ENCODE results near the gene PLXNA4.

Gene PLXNA4

DNA sequence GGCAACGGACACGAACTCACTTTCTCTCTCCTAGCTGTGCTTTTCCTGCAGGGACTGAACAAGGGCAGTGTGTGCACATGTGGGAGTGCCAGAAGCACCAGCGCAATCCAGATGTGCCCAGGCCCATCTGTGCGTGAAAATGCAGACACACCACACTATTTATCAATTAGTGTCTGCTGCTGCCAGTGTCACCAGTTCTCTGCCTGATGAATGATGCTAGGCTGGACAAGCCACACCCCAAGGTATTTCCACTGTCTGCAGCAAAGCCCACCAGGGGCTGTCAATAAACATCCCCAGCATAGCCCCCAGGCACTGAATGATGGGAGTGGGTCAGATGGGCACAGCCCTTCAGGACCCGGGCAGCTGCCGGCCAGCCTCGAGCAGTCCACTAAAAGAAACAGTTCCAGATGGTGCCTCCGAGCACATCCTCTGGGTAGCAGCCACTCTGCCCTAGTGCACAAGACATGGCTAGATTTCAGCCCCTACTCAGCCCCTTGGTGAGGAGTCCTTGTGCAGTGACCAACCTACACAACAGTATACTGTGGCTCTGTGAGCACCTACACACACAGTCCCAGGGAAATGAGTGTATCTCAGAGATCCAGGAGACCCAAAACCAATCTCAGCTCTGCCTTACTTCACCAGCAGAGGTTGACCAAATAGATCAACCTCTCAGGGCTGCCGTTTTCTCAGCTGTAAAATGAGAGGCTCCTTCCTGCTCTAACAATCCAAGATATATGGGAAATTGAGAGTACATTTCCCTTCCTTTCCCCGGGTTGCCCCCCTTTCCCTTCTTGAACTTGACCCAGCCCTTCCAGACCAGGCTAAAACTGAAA is 314.7 kb downstream of the PLXNA4 start:
- DNase-seq (ENCODE audit: low read depth), result no peak

DNA sequence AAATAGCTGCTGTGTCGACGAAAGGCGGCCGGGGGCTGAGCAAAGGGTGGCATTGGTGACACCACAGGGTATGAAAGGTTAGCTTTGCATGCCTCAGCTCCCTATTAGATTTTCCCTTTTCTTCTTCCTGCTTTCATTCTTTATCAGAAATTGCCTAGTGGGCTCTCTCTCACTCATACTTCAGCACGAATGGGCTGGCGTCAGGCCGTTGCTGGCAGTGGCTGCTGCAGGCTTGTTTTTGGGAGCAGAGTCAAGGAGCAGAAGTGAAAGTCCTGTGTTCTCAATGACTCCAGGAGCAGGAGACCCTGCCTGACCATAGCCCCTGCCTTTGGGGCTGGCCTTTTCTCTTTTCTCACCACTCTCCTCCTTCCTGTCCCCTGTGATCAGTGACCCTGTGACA is 318.0 kb downstream of the PLXNA4 start:
- no peak for DNase-seq (ENCODE audit: low read depth)

DNA sequence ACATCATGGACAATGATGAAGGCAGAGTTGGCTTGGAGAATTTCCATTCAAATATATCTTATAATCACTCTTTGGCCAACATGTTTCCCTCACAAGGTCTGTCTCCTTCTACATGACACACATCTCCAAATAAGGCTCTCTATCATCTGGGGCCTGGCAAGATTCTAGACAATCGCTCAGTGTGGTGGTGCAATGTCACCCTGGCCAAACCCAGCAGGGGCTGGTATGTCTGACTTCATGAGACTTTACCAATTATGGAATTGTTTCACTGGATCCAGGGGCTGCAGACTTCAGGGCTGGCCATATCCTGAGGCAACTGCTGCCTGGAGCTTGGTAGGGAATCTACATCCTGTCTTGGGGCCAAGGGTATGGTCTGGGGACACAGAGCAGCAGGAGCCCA is 319.0 kb downstream of the PLXNA4 start:
- no peak for DNase-seq (ENCODE audit: low read depth)

DNA sequence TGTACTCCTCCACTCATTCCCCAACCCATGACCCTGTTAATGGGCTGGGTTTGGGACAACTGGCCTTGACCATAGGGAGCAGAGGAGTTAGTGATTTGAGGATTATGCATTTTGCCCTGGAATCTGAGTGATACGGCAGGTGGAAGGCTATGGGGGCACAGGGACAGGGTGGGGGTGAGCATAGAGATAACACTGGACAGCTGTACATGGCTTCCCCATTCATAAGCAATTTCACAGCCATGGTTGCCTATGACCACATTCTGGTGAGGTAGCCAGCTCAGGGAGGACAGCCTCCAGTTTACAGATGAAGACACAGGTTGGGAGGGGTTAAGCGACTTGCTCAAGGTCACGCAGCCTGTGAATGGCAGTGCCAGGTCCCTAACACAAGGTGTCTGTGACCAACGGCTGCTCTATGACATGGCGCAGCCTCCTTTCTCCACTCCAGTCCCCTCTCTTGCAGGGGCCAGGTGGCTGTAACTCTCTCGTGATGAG is 319.5 kb downstream of the PLXNA4 start:
- DNase-seq (ENCODE audit: low read depth), result no peak

DNA sequence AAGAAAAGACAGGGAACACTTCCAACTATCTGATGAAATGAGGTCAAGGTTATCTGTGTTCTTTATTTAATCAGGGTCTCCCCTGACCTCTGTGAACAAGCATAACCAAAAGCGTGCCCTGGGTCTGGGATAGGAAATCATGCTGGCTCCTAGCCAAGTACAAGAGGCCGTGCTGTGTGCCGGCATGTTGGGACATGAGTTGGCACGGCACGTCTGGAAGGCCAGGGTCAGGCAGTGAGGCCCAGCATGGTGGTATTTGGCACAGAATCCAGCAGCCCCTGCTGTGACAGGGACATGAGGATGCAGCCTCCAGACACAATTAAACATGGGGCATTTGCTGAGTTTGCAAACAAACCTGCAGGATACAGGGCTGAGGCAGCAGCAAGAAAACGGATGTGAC is 320.4 kb downstream of the PLXNA4 start:
- no peak for DNase-seq (ENCODE audit: low read depth)

DNA sequence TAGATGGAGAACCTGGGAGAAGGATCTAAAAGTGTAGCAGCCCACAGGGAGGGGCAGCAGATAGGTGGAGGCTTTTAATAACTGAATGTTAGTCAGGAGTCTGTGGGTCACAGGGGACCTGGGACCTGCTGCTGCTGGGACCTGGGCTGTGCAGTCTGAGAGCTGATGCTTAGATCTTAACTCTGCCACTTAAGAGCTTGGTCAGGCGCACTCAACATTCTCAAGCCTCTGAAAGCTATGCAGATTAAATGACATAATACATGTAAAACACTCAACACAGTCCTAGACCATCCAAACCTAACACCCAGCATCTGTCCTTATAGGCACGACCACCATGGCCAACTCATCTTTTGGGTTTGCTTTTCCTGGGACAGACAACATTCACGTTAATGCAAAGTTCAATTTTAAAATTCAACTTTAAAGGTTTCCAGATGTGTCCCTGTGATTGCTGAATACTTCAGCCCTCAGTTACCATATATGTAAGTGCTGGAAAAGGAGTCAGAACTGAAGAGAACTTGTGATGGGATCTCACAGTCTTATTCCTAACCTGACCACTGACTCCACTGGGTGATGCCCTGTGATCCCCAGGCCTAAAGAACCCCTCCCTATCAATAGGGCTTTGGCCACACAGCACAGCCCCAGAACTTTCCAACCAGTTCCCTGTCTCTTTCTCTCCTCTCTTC is 321.0 kb downstream of the PLXNA4 start:
- no peak for DNase-seq (ENCODE audit: low read depth)

DNA sequence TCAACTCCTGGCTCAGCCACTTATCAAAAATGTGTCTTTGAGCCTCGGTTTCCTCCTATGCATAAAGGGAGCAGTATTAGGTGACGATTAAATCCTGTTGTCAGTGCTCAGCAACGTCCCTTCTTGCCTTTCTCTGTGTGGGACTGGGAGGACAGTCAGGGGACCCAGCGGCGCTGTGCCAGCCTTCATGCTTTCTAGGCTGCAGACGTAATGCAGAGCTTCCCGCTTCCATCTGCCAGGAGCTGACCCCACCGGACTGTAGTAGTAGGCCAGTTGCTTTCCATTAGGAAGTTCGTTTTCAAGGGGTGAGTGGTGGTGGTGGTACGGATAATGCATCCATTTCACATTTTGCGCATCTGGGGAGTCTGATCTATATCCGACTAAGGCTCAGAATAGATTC is 321.8 kb downstream of the PLXNA4 start:
- no peak for DNase-seq (ENCODE audit: low read depth)

DNA sequence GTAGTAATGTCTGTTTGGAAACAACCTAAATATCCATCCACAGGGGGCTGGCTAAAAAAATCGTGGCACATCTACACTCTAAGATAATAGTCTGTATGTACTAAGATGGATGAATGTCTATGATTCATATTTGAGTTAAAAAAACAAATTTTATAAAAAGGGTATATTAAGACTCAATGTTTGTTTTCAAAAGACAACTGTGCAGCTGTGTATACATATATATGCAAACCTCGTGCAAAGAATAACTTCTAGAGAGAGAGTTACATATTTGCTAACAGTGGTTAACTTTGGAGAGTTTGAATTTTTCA is 323.5 kb downstream of the PLXNA4 start:
- no peak for DNase-seq (ENCODE audit: low read depth)

DNA sequence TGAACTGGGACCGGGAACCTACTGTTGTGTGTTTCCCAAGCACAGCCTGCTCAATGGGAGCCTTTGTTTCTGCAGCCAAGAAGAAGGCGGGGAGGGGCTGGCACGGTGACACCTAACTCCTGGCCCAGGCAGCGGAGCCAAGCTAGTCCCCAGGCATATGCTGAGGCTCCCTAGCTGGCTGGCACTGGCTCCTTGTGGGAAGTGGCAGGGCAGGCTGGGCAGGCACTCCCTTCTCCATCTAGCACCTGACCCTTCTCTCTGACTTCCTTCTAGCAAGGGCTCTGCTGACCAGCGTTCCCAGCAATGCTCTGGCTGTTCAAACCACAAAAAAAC is 325.0 kb downstream of the PLXNA4 start:
- DNase-seq (ENCODE audit: low read depth), result no peak

DNA sequence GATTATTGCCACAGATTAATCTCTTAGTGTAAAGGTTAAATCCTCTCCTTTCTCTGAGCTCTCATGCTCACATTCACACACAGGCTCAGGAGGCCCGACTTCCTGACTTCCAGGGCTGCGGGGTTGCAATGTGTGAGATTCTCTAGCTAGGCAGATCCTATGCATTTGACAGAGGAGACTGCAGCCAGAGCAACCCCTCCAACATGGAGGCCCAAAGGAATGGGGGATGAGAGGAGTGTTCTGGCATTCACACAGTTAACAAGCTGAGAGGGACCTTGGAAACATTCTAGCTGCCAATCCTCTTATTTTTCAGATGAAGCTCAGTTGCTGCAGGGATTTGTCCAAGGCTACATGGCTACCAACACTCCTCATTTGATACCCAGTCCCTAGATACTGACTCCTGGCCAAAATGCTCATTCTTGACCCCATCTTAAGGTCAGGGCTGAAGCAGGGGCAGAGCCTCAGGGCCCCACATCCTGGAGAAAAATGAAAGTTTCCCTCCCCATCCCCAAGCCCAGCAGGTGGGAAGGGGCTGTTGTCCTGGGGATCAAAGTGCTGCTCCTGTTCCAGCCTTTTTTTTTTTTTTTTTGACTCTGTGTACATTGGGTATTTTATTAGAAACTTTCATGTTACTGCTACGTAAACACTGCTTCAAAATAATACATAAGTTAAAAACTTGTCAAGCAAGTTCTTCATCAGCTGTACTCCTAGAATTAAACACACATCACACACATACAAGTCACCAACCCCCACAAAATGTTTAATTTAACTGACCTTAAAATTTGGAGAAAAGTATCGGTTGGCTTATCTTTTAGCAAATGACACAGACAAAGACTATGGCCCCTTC is 325.6 kb downstream of the PLXNA4 start:
- no peak for DNase-seq (ENCODE audit: low read depth)

DNA sequence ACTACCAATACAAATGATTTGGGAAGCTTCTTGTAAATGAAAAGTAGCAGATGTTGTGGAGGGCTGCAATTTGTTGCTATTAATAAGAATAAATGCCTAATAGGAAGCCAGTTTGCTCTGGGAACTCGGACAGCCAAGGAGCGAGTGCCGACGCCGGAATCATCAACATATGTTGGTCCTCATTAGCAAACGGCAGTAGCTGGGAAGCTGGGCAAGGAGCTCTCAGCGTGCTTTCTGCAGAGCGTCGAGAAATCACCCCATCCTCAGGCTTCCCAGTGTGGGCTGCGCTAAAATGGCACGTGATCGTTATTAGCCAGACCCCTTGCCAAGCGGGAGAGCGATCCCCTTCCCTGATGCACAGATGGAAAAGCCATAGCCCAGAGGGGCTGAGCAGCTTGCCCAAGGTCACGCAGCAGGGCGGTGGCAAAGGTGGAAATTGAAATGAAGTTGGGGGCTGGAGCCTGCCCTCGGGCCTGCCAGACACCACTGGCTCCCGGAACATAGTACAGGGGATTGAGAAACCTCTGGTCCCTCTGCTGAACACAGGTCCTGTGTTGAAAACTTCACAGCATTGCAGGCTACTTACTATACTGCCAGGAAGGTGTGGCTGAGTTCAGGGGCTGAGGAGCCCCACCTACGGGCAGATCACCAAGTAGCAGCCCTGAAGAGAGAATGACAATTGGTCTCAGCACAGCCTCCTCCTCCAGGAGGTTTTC is 326.9 kb downstream of the PLXNA4 start:
- no peak for DNase-seq (ENCODE audit: low read depth)

DNA sequence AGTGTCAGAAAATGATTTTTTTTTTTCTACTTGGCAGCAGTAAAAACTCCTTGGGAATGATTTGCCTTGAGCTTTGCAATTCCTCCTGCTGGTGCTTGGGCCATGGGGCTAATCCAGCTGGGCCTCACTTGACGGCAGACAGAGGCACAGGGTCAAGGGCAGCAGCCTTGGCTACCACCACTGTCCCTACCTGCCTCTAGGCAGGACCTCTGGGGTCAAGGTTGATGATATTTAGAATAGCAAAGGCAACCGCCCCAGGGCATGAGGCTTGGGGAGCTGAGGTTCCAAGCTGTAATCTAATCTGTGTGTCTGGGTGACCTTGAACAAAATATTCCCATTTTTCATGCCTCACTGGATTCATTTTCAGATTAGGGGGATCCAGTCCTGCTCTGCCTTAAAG is 327.4 kb downstream of the PLXNA4 start:
- no peak for DNase-seq (ENCODE audit: low read depth)

DNA sequence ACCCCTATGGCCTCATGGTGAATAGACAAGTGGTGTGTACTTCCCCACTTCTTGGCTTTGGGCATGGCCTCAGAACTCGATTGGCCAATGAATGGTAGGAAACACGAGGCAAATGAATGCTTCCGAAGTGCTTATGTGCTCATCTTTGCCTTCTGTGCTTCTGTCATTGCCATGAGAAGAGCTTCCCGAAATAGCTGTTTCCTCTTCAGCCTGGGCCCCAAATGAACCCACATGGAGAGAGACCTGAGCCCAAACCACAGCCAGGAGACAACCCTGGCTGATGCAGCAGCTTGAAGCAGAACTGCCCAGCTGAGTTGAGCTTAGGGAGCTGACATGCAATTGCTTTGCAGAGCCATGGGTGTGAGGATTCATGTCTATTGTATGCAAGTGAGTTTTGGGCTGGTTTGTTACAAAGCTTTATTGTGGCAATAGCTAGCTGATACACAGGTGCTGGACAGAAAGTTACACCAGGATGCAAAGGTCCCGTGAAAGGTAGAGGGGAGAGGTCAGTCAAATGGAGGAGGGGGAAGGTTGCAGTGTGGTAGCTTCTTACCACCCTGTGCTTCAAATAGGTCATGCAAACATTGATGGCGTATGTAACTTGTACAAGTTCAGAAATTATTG is 328.2 kb downstream of the PLXNA4 start:
- DNase-seq (ENCODE audit: low read depth), result no peak

DNA sequence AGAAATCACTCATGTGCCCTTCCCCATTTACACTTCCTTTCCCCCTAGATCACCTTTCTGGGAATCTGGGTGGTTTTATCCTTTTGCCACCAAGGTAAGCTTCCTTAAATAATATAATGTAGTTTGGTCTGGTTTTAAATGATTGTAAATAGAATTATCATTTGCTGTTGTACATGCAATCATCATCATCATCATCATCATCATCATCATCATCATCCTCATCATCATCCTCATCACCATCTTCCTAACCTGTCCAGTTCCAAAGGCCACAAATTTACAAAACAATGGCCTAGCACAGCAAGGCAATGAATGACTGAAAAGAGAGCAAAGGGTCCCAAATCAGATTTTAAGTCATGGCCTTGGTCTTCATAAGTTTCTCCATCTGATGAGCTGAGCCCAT is 329.7 kb downstream of the PLXNA4 start:
- no peak for DNase-seq (ENCODE audit: low read depth)

DNA sequence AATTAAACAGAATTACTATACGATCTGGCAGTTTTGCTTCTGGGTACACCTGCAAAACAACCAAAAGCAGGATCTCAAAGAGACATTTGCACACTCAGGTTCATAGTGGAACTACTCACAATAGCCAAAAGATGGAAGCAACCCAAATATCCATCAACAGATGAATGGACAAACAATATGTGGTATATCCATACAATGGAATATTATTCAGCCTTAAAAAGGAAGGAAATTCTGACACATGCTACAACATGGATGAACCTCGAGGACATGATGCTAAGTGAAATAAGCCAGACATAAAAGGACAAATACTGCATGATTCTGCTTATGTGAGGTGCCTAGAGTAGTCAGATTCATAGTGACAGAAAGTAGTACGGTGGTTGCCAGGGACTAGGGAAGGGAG is 330.7 kb downstream of the PLXNA4 start:
- no peak for DNase-seq (ENCODE audit: low read depth)

DNA sequence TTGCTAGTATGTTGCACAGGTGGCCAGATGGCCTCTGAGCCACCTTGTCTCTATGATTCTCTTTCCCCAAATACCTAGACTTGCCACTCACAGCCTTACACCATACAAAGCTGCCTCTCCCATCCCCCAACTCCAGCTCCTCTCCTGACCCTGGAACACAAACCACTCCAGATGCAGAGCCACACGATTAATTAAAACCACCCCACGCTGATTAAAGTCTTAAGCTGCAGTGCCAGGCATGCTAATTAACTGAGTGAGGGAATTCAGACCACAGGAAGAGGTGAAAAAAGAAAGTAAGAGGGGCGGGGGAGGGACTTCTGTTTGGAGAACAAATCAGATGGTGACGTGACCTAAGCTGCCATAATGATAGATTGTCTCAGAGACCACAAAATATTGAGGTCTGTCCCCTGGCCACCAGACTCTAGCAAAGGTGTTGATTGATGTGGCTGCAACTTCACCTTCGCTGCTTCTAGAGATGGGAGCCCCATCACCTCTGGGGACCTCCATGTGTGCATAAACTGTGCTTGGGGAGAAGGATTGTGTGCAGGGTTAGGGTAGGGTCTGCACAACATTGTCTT is 331.3 kb downstream of the PLXNA4 start:
- DNase-seq (ENCODE audit: low read depth), result no peak

DNA sequence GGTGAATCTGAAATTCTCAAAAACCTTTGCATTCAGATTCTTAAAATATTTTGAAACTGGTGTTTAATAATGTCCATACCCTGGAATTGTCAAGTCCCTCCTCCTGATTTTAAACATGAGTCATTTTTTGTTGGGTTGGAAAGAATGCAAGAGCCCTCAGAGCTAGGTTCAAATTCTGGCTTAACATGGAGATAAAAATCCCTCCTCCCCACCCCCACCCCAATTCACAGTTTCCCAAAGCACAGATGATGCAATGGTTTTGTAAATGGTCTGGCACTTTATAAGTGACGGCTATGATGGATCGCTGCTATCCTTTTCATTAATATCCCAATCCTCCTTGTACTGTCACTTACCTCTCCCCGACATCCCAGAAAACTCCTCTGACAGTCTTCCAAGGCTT is 332.8 kb downstream of the PLXNA4 start:
- no peak for DNase-seq (ENCODE audit: low read depth)

DNA sequence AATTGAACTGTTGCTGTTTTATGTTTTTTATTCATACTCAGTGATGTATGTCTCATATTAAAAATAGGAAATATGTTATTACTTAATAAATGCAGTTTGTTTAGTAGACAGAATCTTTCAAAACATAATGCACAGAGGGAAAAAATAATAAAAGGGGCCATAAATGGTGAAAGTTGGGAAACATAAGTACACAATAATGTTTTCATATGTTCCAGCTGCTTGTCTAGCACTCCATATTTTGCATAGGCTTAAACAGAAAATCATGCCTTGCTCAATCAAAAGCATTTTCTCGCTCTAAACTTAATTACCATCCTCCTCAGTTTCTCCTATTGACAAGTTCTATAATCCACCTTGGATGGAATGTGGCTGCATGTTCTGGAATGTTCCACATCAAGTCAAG is 333.2 kb downstream of the PLXNA4 start:
- no peak for DNase-seq (ENCODE audit: low read depth)

DNA sequence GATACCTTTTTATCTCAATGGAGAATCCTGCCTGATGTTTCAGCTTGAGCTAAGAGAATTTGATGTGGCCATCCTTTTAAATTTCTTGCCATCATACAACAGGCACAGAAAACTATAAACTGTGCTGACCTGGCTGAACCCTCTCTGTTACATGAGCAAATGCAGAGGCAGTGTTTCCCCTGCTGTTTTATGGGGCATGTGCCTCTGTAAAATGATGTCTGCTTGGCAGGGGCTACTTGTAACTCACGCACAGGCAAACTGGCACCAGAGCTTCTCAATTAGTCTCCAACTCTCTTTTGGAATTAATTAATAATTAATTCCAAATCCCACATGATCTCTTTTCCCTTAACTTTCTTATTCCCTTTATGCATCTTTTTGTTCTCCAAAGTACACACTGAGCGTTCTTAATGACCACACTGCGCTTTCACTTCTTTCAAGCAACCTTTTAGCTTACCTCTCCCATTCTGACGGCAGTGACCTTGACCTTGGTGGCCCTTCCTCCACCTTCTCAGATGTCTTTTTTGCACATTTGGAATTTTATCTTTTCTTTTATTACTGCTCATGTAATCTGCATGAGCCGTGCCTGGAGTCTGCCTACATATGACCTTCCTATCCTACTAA is 334.0 kb downstream of the PLXNA4 start:
- no peak for DNase-seq (ENCODE audit: low read depth)

DNA sequence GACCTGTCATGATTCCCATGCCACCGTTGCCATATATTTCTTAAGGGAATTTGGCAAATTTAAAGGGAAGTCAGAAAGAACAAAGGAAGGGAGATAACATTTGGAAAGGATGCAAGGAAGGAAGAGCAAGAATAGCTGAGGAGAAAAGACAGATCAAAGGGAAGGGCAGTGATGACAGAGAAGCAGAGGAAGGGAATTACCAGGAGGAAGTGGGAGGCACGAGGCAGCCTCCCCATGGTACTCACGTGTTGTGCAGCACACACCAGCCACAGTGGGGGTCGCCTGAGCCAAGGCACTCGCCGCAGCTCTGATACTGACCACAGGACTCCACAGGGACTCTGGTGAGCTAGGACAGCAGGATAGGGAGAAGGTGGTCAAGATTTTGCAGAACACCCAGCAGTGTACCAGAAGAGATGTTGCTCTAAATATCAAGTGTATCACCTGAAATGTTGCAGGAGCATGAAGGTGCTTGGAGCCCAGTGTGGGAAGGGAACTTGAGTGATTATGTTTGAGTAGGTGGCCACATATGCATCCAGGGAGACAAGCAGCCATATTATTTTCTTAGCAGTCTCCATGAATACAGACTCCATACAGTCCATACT is 335.3 kb downstream of the PLXNA4 start:
- DNase-seq (ENCODE audit: low read depth), result no peak

DNA sequence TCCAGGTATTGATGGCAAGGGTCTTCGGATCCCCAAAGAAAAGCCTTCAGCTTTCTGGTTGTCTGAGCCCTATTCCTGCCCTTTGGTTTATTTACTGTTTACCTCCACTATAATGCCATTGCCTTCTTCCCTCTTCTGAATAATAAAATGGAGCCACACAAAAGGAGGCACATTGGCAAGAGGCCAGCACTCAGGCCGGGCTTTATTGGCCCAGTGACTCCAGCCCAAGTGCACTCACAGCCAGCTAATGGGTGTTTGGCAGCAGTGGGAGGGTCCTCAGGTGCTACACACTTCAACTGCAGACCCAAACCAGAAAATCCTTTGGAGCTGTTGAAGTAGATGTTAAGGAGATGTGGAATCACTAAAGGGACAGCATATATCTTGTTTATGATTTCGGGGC is 336.0 kb downstream of the PLXNA4 start:
- no peak for DNase-seq (ENCODE audit: low read depth)
